ENCODE results near the gene PCDHB5. TPM values are rescaled to one million over a fixed set of nuclear protein-coding genes. Genes with fewer than 3 reads are reported as not detected.
"Not testable (repeated sequence)": the region's sequence is repeated elsewhere in the genome, so short reads cannot be mapped to it uniquely, and the experiment has no call there.

Gene PCDHB5
- total RNA-seq, 1 experiment from 2014 or later, result 23.6 TPM

DNA sequence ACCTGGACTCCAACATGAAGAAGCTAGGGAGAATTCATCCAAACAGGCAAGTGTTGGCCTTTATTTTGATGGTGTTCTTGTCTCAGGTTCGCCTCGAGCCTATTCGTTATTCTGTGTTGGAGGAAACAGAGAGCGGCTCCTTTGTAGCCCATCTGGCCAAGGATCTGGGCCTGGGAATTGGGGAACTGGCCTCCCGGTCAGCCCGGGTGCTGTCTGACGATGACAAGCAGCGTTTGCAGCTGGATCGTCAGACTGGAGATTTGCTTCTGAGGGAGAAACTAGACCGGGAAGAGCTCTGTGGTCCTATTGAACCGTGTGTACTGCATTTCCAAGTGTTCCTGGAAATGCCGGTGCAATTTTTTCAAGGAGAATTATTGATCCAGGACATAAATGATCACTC lies 13.0 kb upstream of the PCDHB5 start:
- H3K27ac ChIP-seq (ENCODE audit: low read depth, low read length, poor library complexity, severe bottlenecking), result no peak overlapping the region
- no peak for DNase-seq (ENCODE audit: low spot score)
- intact Hi-C loops (cut with micrococcal nuclease; ENCODE audit: unreplicated experiment), result no loop called here
- no TSS peak for BruUV-seq (replicated peaks)
- no peak for TF ChIP-seq EZH2 (IDR thresholded peaks at IDR 0.05; ENCODE audit: borderline replicate concordance, low read depth, low read length, poor library complexity, severe bottlenecking)
- TF ChIP-seq, protein P1, sequence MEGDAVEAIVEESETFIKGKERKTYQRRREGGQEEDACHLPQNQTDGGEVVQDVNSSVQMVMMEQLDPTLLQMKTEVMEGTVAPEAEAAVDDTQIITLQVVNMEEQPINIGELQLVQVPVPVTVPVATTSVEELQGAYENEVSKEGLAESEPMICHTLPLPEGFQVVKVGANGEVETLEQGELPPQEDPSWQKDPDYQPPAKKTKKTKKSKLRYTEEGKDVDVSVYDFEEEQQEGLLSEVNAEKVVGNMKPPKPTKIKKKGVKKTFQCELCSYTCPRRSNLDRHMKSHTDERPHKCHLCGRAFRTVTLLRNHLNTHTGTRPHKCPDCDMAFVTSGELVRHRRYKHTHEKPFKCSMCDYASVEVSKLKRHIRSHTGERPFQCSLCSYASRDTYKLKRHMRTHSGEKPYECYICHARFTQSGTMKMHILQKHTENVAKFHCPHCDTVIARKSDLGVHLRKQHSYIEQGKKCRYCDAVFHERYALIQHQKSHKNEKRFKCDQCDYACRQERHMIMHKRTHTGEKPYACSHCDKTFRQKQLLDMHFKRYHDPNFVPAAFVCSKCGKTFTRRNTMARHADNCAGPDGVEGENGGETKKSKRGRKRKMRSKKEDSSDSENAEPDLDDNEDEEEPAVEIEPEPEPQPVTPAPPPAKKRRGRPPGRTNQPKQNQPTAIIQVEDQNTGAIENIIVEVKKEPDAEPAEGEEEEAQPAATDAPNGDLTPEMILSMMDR (conservative IDR thresholded peaks at IDR 0.05; ENCODE audit: low read depth, low read length), result no peak
- no peak overlapping the region for H3K4me3 ChIP-seq (ENCODE audit: low read depth, low read length, poor library complexity, severe bottlenecking)
- CTCF ChIA-PET, result no interaction called here
- H3K4me1 ChIP-seq (ENCODE audit: insufficient read depth, low read length, poor library complexity, severe bottlenecking), result no peaks in the 10 kb centered on the region
- no peaks in the 10 kb centered on the region for H3K27me3 ChIP-seq (replicated peaks; ENCODE audit: insufficient read depth, low read depth, low read length, poor library complexity)
- POLR2A ChIA-PET (ENCODE audit: low non-redundant PET), result no interaction called here
- no peaks in the 10 kb centered on the region for H3K36me3 ChIP-seq (ENCODE audit: insufficient read depth, low read length, poor library complexity, severe bottlenecking)
- no peaks in the 10 kb centered on the region for H3K9me3 ChIP-seq (ENCODE audit: low read depth, low read length, poor library complexity, severe bottlenecking)

- CTCF ChIA-PET; DNase-seq (ENCODE audit: low spot score); H3K9me3 ChIP-seq (ENCODE audit: low read depth, low read length, poor library complexity, severe bottlenecking); H3K36me3 ChIP-seq (ENCODE audit: insufficient read depth, low read length, poor library complexity, severe bottlenecking); BruUV-seq (replicated peaks); POLR2A ChIA-PET (ENCODE audit: low non-redundant PET); H3K4me3 ChIP-seq (ENCODE audit: low read depth, low read length, poor library complexity, severe bottlenecking); H3K4me1 ChIP-seq (ENCODE audit: insufficient read depth, low read length, poor library complexity, severe bottlenecking); H3K27me3 ChIP-seq (replicated peaks; ENCODE audit: insufficient read depth, low read depth, low read length, poor library complexity); H3K27ac ChIP-seq (ENCODE audit: low read depth, low read length, poor library complexity, severe bottlenecking); intact Hi-C loops (cut with micrococcal nuclease; ENCODE audit: unreplicated experiment): not testable (repeated sequence)
These were observed 11.4 kb upstream of the PCDHB5 start for GRCh38 chr5:141123396-141124135.

- Histone ChIP-seq H3K4me1 (ENCODE audit: insufficient read depth, low read length, poor library complexity, severe bottlenecking) (no peaks in the 10 kb centered on the region), H3K36me3 (ENCODE audit: insufficient read depth, low read length, poor library complexity, severe bottlenecking) (no peaks in the 10 kb centered on the region), H3K27me3 (replicated peaks; ENCODE audit: insufficient read depth, low read depth, low read length, poor library complexity) (no peaks in the 10 kb centered on the region), H3K9me3 (ENCODE audit: low read depth, low read length, poor library complexity, severe bottlenecking) (no peaks in the 10 kb centered on the region), H3K4me3 (ENCODE audit: low read depth, low read length, poor library complexity, severe bottlenecking) (no peak overlapping the region), H3K27ac (ENCODE audit: low read depth, low read length, poor library complexity, severe bottlenecking) (no peak overlapping the region)
- CTCF ChIA-PET, result no interaction called here
- no peak for DNase-seq (ENCODE audit: low spot score)
- no TSS peak for BruUV-seq (replicated peaks)
- TF ChIP-seq EZH2 (IDR thresholded peaks at IDR 0.05; ENCODE audit: borderline replicate concordance, low read depth, low read length, poor library complexity, severe bottlenecking), result no peak
- TF ChIP-seq, protein P1 (conservative IDR thresholded peaks at IDR 0.05; ENCODE audit: low read depth, low read length), result no peak
- intact Hi-C loops (cut with micrococcal nuclease; ENCODE audit: unreplicated experiment), result no loop called here
- POLR2A ChIA-PET (ENCODE audit: low non-redundant PET), result no interaction called here
These were observed 7.7 kb upstream of the PCDHB5 start for GRCh38 chr5:141127305-141127704.

All from A673 (cell line).